ENCODE results near the gene PHYHIPL.

- TF ChIP-seq CTCF (IDR thresholded peaks at IDR 0.05) (no peak), POLR2A (IDR thresholded peaks at IDR 0.05) (no peak)
Measured at GRCh38 chr10:59180689-59181270, 4.3 kb downstream of the PHYHIPL start.

Measured in thyroid gland (tissue), 4 donors.